GM19328 (cell line): Measurements from ENCODE around the gene REV3L.

Source experiments
- ATAC-seq: cut with Tn5 transposase; IDR thresholded peaks from one replicate; pipeline ENCODE4 v1.9.1; 2021; ENCODE audit warnings: mild to moderate bottlenecking, moderate library complexity; ENCODE audit not compliant: unreplicated experiment

The REV3L gene

DNA sequence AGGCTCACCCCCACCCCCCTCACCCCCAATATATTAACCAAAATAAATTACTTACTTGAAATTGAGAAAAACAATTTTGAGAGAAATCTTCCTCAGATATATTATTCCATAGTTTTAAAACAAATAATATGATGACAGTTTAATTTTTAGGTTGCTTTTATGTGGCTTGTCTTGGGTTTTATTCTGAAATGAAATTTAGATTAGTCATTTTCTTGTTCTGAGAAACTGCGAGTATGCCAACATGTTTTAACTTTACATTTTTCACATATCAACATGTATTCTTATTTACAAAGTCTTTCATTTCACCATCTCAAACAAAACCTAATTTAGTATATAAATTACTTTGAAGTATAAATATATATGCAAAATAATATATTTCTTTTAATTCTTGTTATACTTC is 11.1 kb downstream of the REV3L start:
- ATAC-seq: no peak

DNA sequence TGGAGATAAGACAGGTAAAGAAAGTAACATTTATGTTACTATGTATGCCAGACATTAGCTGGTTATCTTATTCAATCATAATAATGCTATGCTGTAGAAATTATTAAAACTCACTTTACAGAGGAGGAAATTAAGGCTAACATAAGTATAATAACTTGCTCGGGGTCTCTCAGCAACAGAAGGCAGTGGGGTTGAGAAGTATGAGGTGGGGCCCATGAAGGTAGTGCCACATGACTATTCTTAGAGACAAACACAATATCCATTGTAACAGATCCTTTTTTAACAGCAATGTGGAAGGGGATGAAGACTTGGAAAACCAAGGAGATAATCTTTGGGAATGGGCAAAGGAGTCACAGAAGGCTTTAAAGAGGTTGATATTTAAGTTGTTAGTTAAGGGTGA is 11.5 kb downstream of the REV3L start:
- no peak for ATAC-seq

DNA sequence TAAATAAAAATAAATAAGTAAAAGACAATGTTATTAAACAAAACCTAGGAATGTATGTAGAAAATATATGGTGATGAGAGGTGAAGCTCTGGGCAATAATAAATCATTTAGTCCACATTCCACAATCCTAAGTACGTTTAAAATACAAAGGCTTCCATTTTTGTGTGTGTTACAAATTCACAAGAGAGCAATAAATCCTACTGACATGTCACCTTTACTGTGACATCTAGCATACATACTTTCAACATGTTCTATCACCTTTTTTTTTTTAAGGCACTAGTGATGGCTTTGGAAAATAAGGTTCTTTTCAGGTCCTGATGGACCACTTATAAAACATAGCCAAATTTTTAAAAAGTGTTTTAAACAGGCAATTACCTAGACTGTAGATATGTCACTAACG is 12.0 kb downstream of the REV3L start:
- no peak for ATAC-seq

- no peak for ATAC-seq
Observed at GRCh38 chr6:111469543-111469942, 13.5 kb downstream of the REV3L start.

DNA sequence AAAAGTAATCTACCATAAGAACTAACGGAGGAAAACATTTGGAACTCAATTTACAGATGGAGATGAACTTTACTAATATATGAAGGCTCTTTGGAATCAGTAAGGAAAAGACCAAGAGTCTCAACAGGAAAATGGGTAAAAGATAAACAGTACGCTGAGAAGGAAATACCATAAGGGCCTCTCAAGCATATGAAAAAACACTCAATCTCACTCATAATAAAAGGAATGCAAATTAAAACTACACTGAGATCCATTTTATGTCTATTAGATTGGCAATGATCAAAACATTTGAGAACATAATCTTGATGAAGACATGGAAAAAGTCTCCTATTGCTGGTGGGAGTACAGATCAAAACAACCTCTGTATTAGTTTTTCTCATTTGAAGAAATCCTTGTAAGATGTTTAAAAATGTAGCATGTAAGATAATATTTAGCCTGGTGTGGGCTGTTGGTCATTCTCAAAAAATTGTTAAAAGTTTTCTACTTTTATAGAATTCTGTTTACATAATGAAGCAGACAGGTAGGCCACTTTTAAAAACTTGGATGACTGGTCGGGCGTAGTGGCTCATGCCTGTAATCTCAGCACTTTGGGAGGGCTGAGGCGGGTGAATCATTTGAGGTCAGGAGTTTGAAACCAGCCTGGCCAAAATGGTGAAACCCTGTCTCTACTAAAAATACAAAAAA is 14.5 kb downstream of the REV3L start:
- ATAC-seq: no peak

DNA sequence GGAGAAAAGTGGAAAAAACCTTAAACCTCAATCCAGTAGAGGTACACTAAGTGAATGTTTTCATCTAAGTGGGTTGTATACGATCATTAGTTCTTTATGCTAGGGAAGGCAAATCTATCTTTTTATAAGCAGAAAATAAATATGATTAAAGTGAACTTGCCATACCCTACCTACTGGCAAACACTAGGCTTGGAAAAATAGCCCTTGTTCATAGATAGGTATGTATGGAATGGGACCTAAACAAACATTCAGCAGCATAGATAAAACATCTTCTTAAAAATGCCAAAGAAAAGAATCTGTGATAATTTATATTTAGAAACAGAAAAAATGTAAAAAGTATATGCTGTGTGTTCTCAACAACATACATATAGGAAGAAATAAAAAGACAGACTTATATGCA is 18.8 kb downstream of the REV3L start:
- no peak for ATAC-seq

DNA sequence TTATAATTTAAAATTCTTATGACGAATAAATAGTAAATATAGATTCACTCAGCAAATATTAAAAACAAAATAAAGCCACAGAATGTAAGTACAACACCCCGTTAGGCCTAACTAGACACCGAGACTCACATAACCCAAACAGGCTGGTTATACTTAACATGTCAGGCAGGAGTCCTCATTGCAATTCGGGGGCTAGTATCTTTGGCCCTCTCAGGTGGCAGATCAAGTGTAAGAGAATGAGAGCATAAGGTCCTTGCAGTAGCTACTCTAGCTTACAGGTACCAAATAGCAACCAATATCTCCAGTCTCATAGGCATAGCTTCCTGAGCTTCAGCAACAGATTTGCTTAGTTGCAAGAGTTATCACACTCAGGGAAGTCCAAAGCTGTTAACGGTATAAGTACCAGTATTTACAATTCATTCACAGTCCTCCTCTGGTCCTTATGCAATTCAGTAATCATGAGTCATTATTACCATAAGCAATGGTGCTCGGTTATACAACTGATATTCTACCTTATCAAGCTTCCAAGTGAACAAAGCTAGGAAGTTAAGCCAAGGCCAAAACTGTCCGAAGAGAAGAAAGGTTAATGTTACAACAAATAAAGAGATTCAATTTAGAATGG is 20.1 kb downstream of the REV3L start:
- no peak for ATAC-seq

DNA sequence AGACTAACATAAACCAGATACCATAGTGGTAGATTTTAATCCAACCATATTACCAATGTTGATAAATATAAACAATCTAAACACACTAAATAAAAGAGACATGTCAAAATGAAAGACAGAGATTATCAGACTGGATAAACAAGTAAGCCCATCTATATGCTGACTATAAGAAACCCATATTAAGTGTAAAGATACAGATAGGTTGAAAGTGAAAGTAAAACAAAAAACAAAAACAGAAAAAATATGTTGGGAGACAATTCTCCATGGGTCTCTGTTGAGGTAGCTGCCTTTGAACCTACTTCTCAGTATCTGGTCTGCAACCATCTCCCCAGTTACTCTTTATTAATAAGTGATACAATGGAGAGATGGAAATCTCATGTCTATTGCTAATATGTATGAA is 21.2 kb downstream of the REV3L start:
- ATAC-seq: no peak

GRCh38 chr6:111458670-111459232 is 24.3 kb downstream of the REV3L start:
- no peak for ATAC-seq

- no peak for ATAC-seq
Observed at GRCh38 chr6:111456208-111456607, 26.8 kb downstream of the REV3L start.

DNA sequence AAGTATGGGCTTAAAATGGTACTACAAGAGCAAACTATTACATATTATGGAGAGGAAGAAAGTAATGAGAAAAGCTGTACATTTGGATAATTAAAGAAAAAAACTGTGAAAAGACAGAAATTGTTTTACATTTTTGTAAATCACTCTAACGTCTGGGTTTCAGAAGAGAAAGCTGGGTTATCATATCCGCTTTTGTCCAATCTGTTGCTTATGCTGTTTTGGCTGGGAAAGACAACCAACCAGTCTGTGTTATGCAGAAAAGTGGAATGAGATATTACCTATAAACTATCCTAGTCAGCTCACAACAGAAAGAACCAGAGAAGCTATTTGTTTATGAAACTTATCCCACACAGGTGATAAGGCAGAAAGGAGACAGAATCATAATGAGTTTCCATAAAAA is 32.4 kb downstream of the REV3L start:
- ATAC-seq: no peak

DNA sequence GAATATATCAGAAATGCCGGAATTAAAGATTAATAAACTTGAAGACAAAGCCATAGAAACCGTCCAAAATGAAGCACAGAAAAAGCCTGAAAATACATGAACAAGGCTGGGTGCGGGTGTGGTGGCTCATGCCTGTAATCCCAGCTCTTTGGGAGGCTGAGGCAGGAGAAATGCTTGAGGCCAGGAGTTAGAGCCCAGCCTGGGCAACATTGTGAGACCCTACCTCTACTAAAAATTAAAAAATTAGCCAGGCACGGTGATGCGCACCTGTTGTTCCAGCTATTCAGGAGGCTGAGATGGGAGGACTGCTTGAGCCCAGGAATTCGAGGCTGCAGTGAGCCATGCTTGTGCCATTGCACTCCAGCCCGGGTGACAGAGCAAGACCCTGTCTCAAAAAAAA is 32.9 kb downstream of the REV3L start:
- no peak for ATAC-seq

GRCh38 chr6:111449129-111449528 is 33.9 kb downstream of the REV3L start:
- no peak for ATAC-seq

DNA sequence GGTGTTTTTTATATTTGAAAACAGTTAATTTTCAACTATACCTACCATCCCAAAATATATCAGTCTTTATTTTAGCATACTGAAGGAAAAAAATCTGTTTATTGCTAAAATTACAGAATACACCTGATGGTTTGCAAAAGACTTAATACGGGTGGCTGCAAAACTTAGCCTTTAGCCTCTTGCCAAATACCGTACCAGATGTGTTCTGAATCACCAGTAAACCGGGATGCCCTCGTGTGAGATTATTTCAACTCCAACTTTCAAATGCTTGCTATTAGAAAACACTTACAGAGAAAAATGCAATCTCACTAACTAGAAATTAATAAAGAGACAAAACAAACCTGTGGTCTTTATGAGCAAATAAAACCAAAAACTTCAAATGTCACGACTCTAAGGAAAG is 36.0 kb downstream of the REV3L start:
- no peak for ATAC-seq

DNA sequence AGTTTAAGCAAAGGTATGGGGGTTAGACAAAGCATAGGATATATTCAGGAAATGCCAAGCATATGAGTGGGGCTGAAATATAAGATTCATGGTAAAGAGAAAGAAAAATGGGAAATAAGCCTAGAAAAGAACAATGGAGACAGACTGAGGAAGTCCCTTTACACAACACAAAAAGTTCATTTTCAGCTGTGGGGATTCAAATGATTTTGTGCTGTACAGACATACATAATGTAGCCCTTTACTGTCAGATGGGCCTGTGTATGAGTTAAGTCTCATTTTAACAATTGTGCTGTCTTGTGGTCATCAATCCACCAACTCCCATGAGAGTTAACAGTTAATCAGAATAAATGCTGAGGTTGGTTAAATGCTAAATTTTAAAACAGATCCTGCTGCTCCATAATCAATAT is 37.2 kb downstream of the REV3L start:
- ATAC-seq: no peak

DNA sequence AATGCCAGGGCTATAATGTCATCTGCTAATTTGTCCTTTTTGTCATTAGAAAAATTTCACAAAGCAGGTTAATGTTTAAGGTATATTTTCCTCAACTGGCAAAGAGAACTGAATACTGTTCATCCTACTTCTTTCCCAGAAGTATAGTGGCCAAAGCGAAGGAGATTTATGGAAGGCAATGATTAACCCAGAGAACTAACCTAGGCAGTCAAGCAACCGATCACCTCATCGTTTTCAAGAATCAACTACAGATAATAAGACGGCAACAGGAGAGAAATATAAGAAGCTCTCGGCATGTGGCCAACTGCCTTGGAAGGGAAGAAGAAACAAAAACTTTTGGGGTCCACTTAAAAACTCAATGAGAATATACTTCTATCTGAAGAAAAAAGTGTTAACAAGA is 38.2 kb downstream of the REV3L start:
- ATAC-seq: no peak

- no peak for ATAC-seq
Observed at GRCh38 chr6:111441678-111442243, 41.3 kb downstream of the REV3L start.

GRCh38 chr6:111439171-111439570 is 43.8 kb downstream of the REV3L start:
- ATAC-seq: no peak

GRCh38 chr6:111437573-111437972 is 45.4 kb downstream of the REV3L start:
- no peak for ATAC-seq

DNA sequence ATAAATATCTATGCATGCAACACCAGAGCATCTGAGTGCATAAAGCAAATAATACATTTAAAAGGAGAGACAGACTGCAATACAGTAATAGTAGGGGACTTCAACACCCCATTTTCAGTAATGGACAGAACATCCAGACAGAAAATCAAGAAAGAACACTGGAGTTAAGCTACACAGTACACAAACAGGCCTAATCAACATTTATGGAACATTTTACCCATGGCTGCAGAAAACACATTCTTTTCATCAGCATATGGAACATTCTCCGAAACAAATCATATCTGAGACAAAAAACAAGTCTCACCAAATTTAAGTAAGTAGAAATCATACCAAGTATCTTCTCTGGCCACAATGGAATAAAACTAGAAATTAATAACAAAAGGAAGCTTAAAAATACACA is 50.5 kb downstream of the REV3L start:
- ATAC-seq: no peak

DNA sequence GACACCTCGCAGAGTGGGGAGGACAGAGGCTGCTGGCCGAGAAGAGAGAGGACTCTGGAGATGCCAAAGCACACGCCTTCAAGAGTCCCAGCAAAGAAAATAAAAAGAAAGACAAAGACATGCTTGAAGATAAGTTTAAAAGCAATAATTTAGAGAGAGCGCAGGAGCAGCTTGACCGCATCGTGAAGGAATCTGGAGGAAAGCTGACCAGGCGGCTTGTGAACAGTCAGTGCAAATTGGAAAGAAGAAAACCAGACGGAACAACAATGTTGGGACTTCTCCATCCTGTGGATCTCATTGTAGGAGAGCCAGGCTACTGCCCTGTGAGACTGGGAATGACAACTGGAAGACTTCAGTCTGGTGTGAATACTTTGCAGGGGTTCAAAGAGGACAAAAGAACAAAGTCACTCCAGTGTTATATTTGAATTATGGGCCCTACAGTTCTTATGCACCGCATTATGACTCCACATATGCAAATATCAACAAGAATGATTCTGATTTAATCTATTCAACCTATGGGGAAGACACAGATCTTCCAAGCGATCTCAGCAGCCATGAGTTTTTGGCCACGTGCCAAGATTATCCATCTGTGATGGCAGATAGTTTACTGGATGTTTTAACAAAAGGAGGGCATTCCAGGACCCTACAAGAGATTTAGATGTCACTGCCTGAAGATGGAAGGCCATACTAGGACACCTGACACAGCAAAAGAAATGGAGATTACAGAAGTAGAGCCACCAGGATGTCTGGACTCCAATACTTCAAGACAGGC is 52.2 kb downstream of the REV3L start:
- ATAC-seq: no peak

DNA sequence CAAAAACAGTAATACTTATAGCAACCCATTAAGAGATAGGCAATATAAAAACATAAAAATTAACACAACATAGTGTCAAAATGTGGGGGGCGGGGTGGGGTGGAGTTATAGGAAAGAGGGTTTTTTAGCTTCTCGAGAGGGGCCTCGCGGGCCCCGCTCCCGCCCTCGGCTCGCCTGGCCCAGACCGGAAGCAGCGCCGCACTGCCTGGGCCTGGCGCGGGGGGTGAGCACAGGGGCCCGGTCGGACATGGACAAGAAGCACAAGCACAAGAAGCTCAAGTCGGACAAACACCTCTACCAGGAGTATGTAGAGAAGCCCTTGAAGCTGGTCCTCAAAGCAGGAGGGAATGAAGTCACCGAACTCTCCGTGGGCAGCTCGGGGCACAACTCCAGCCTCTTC is 53.4 kb downstream of the REV3L start:
- ATAC-seq: no peak
